Neural progenitor cell (in vitro differentiated cells): Measurements from ENCODE around the gene IQCH. TPM values are rescaled to one million over a fixed set of nuclear protein-coding genes. Genes with fewer than 3 reads are reported as not detected.

Source experiments
- DNase-seq: peaks from one replicate; pipeline ENCODE4 v3.0.0-alpha.2; 2016; ENCODE audit warnings: low spot score
- H2AFZ ChIP-seq: fragments of 200-600 bp; sonication (generic); replicated peaks from 2 replicates; pipeline ENCODE4 v1.6.1; 2016; ENCODE audit warnings: antibody characterized with exemption
- H3F3A ChIP-seq: fragments of 200-600 bp; sonication (generic); 2 replicates; pipeline ENCODE4 v1.6.1; 2016; ENCODE audit warnings: antibody characterized with exemption, low read depth
- H3K27ac ChIP-seq: fragments of 200-600 bp; sonication (generic); 2 replicates; pipeline ENCODE4 v1.5.1; 2016; ENCODE audit warnings: mild to moderate bottlenecking
- H3K27me3 ChIP-seq: fragments of 200-600 bp; sonication (generic); 2 replicates; pipeline ENCODE4 v1.6.1; 2016; ENCODE audit warnings: mild to moderate bottlenecking, moderate library complexity
- H3K36me3 ChIP-seq: fragments of 200-600 bp; sonication (generic); 2 replicates; pipeline ENCODE4 v1.5.1; 2016
- H3K4me1 ChIP-seq: fragments of 200-600 bp; sonication (generic); 2 replicates; pipeline ENCODE4 v1.6.1; 2016; ENCODE audit warnings: mixed run types
- H3K4me2 ChIP-seq: fragments of 200-600 bp; sonication (generic); 2 replicates; pipeline ENCODE4 v1.6.1; 2016
- H3K4me3 ChIP-seq: fragments of 200-600 bp; sonication (generic); 2 replicates; pipeline ENCODE4 v1.5.1; 2016
- H3K79me2 ChIP-seq: fragments of 200-600 bp; sonication (generic); 2 replicates; pipeline ENCODE4 v1.6.1; 2016; ENCODE audit warnings: low read depth
- H3K9ac ChIP-seq: fragments of 200-600 bp; sonication (generic); 2 replicates; pipeline ENCODE4 v1.6.1; 2016
- H3K9me3 ChIP-seq: fragments of 200-600 bp; sonication (generic); 2 replicates; pipeline ENCODE4 v1.5.1; 2016; ENCODE audit warnings: low read depth
- H4K20me1 ChIP-seq: fragments of 200-600 bp; sonication (generic); 2 replicates; pipeline ENCODE4 v1.6.1; 2016; ENCODE audit warnings: low read depth
- H3K27ac Mint-ChIP-seq: 3 replicates; pipeline ENCODE4 v1.8.0; 2021; ENCODE audit warnings: mixed read lengths
- H3K27me3 Mint-ChIP-seq: 2 replicates; pipeline ENCODE4 v1.8.0; 2022; ENCODE audit warnings: low read depth, mild to moderate bottlenecking, inconsistent platforms, moderate library complexity, mixed read lengths; ENCODE audit not compliant: insufficient read depth
- H3K36me3 Mint-ChIP-seq: 3 replicates; pipeline ENCODE4 v1.8.0; 2021; ENCODE audit warnings: mixed read lengths
- H3K4me1 Mint-ChIP-seq: 3 replicates; pipeline ENCODE4 v1.8.0; 2021; ENCODE audit warnings: mixed read lengths
- H3K4me3 Mint-ChIP-seq: 3 replicates; pipeline ENCODE4 v1.8.0; 2021; ENCODE audit warnings: mild to moderate bottlenecking, moderate library complexity, mixed read lengths
- H3K9me3 Mint-ChIP-seq: 3 replicates; pipeline ENCODE4 v1.8.0; 2020; ENCODE audit warnings: mixed read lengths
- CTCF ChIP-seq: fragments of 200-600 bp; sonication (generic); IDR thresholded peaks from 2 replicates; pipeline ENCODE4 v1.5.1; 2017; ENCODE audit warnings: antibody characterized with exemption, mild to moderate bottlenecking
- EZH2 ChIP-seq: fragments of 200-600 bp; sonication (generic); IDR thresholded peaks from 2 replicates; pipeline ENCODE4 v1.6.1; 2017; ENCODE audit warnings: antibody characterized with exemption, mild to moderate bottlenecking, moderate library complexity
- EZH2phosphoT487 ChIP-seq: fragments of 200-600 bp; sonication (generic); IDR thresholded peaks from 2 replicates; pipeline ENCODE4 v1.6.1; 2017; ENCODE audit warnings: antibody characterized with exemption
- total RNA-seq: library from RNA; depleted of rRNA; stranded (reverse); fragments of >200 nt; gene quantifications from 2 replicates; pipeline ENCODE4 v1.2.3, GENCODE V29; 2015; ENCODE audit warnings: low replicate concordance

Gene IQCH
- total RNA-seq, 1 donor from 2014 or later: 21.0 TPM

DNA sequence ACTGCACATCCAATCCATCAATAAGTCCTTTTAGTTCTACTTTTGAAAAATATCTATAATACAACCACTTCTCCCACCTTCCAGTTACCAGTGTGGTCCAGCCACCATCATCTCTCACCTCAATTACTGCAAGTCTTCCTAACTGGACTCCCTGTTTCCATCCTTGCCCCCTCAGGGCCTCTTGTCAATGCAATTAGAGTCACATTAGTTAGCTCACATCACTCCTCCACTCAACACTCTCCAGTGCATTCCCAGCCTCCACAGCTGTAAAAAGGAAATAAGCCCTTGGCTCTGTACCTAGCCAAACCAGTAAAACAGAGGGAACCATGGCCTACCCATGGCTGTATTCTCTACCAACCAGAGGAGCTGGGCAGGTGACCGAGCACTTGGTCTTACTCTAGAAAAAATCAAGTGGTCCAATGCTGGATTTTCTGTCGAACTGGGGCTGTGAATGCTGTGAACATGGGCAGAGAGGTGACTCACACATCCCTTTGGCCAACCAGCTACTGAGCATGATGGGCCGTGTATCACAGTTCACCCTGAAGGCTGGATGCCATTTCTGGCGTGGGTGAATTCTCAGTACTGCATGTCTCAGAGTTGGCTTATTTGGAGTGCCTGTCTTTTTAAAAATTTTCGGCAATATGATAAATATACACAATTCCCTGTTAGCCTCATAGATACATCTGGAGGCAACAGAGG is 203.9 kb downstream of the IQCH start:
- Histone ChIP-seq H3K4me3 (no peak overlapping the region), H3K9me3 (peaks cover 6% of the 10 kb centered on the region), H3K4me2 (no peak overlapping the region), H3K27ac (no peak overlapping the region), H3F3A (no peaks in the 10 kb centered on the region), H3K36me3 (no peaks in the 10 kb centered on the region), H3K9ac (no peak overlapping the region), H3K27me3 (no peaks in the 10 kb centered on the region), H3K79me2 (no peaks in the 10 kb centered on the region), H2AFZ (no peak overlapping the region), H3K4me1 (peaks cover 9% of the 10 kb centered on the region), H4K20me1 (no peaks in the 10 kb centered on the region)
- no peak for DNase-seq
- H3K4me1 Mint-ChIP-seq: peaks cover 3% of the 10 kb centered on the region
- H3K9me3 Mint-ChIP-seq: peaks cover 8% of the 10 kb centered on the region
- no peak overlapping the region for H3K4me3 Mint-ChIP-seq
- no peak for TF ChIP-seq EZH2phosphoT487
- no peak for TF ChIP-seq EZH2
- no peak for TF ChIP-seq CTCF
- peaks cover 4% of the 10 kb centered on the region for H3K27me3 Mint-ChIP-seq
- peaks cover 4% of the 10 kb centered on the region for H3K36me3 Mint-ChIP-seq
- H3K27ac Mint-ChIP-seq: no peak overlapping the region

GRCh38 chr15:67460521-67460920 is 205.9 kb downstream of the IQCH start:
- DNase-seq: no peak
- Histone ChIP-seq H3K27ac (no peak overlapping the region), H3K4me1 (peaks cover 9% of the 10 kb centered on the region), H3K4me2 (no peak overlapping the region), H3K36me3 (no peaks in the 10 kb centered on the region), H3K79me2 (no peaks in the 10 kb centered on the region), H3K9me3 (no peaks in the 10 kb centered on the region), H2AFZ (no peak overlapping the region), H4K20me1 (no peaks in the 10 kb centered on the region), H3K9ac (no peak overlapping the region), H3K27me3 (no peaks in the 10 kb centered on the region), H3F3A (no peaks in the 10 kb centered on the region), H3K4me3 (no peak overlapping the region)
- Mint-ChIP-seq H3K27me3 (peaks cover 4% of the 10 kb centered on the region), H3K27ac (no peak overlapping the region), H3K4me3 (no peak overlapping the region), H3K4me1 (peaks cover 3% of the 10 kb centered on the region), H3K36me3 (no peaks in the 10 kb centered on the region), H3K9me3 (no peaks in the 10 kb centered on the region)
- no peak for TF ChIP-seq EZH2phosphoT487
- TF ChIP-seq CTCF: no peak
- TF ChIP-seq EZH2: no peak

- H3K9ac ChIP-seq: no peak overlapping the region
- H3K79me2 ChIP-seq: no peaks in the 10 kb centered on the region
- Mint-ChIP-seq H3K4me3 (no peak overlapping the region), H3K27ac (no peak overlapping the region), H3K27me3 (peaks cover 2% of the 10 kb centered on the region), H3K9me3 (no peaks in the 10 kb centered on the region), H3K4me1 (peaks cover 3% of the 10 kb centered on the region), H3K36me3 (no peaks in the 10 kb centered on the region)
- H3K4me1 ChIP-seq: peaks cover 9% of the 10 kb centered on the region
- H2AFZ ChIP-seq: no peak overlapping the region
- no peaks in the 10 kb centered on the region for H3K9me3 ChIP-seq
- H3K27ac ChIP-seq: no peak overlapping the region
- H3K36me3 ChIP-seq: no peaks in the 10 kb centered on the region
- no peak overlapping the region for H3K4me3 ChIP-seq
- no peaks in the 10 kb centered on the region for H4K20me1 ChIP-seq
- no peak overlapping the region for H3K4me2 ChIP-seq
- no peaks in the 10 kb centered on the region for H3K27me3 ChIP-seq
- no peaks in the 10 kb centered on the region for H3F3A ChIP-seq
- no peak for DNase-seq
- TF ChIP-seq EZH2: no peak
- no peak for TF ChIP-seq EZH2phosphoT487
- TF ChIP-seq CTCF: no peak
These were observed 207.1 kb downstream of the IQCH start for GRCh38 chr15:67461735-67462134.
